ELR (cell line): ENCODE results near the gene SYNE1.
A peak's percentile ranks its signal among the peaks of the same experiment; 100 is the strongest.

Experiments used
- DNase-seq: peaks from one replicate; pipeline ENCODE4 v3.0.0-alpha.2; 2015; ENCODE audit warnings: low read depth

SYNE1 gene

GRCh38 chr6:152273638-152274037, 363.5 kb downstream of the SYNE1 start:
- no peak for DNase-seq

GRCh38 chr6:152273002-152273401, 364.2 kb downstream of the SYNE1 start:
- DNase-seq, result peak; percentile 50

- no peak for DNase-seq
Measured at GRCh38 chr6:152272486-152272885, 364.7 kb downstream of the SYNE1 start.

GRCh38 chr6:152271776-152272464, 365.2 kb downstream of the SYNE1 start:
- DNase-seq, result peak; percentile 14

- DNase-seq, result peak; percentile 73
Measured at GRCh38 chr6:152270301-152270925, 366.7 kb downstream of the SYNE1 start.

- DNase-seq, result peak; percentile 10
Measured at GRCh38 chr6:152268846-152269442, 368.2 kb downstream of the SYNE1 start.

GRCh38 chr6:152267967-152268845, 369.0 kb downstream of the SYNE1 start:
- DNase-seq, result peak; percentile 60

- DNase-seq, result no peak
Measured at GRCh38 chr6:152265651-152266050, 371.5 kb downstream of the SYNE1 start.

- DNase-seq, result no peak
Measured at GRCh38 chr6:152263582-152263981, 373.6 kb downstream of the SYNE1 start.

GRCh38 chr6:152261179-152261578, 376.0 kb downstream of the SYNE1 start:
- no peak for DNase-seq

- no peak for DNase-seq
Measured at GRCh38 chr6:152259234-152259633, 377.9 kb downstream of the SYNE1 start.

GRCh38 chr6:152257581-152257980, 379.6 kb downstream of the SYNE1 start:
- no peak for DNase-seq

- no peak for DNase-seq
Measured at GRCh38 chr6:152250127-152250526, 387.0 kb downstream of the SYNE1 start.

GRCh38 chr6:152248980-152249379, 388.2 kb downstream of the SYNE1 start:
- no peak for DNase-seq

- DNase-seq, result no peak
Measured at GRCh38 chr6:152246554-152247337, 390.4 kb downstream of the SYNE1 start.

GRCh38 chr6:152244998-152245630, 392.0 kb downstream of the SYNE1 start:
- DNase-seq, result no peak

- no peak for DNase-seq
Measured at GRCh38 chr6:152241013-152241766, 396.0 kb downstream of the SYNE1 start.

- DNase-seq, result no peak
Measured at GRCh38 chr6:152240436-152240835, 396.7 kb downstream of the SYNE1 start.

GRCh38 chr6:152236370-152237097, 400.6 kb downstream of the SYNE1 start:
- no peak for DNase-seq
